Measurements from ENCODE around the gene ATP10A.

Gene ATP10A

GRCh38 chr15:25679492-25679891, 183.6 kb downstream of the ATP10A start:
- ATAC-seq, result no peak
- no peak for DNase-seq

GRCh38 chr15:25678500-25678855, 184.6 kb downstream of the ATP10A start:
- DNase-seq (no peak), ATAC-seq (no peak)

- ATAC-seq (no peak), DNase-seq (no peak)
These were observed 185.2 kb downstream of the ATP10A start for GRCh38 chr15:25677719-25678499.

GRCh38 chr15:25676070-25676469, 187.1 kb downstream of the ATP10A start:
- DNase-seq (no peak), ATAC-seq (no peak)

GRCh38 chr15:25675396-25675795, 187.7 kb downstream of the ATP10A start:
- DNase-seq, result no peak
- ATAC-seq, result no peak

- DNase-seq (no peak), ATAC-seq (no peak)
These were observed 188.2 kb downstream of the ATP10A start for GRCh38 chr15:25674913-25675312.

- no peak for ATAC-seq
- DNase-seq, result no peak
These were observed 189.2 kb downstream of the ATP10A start for GRCh38 chr15:25673972-25674371.

- no peak for ATAC-seq
- no peak for DNase-seq
These were observed 189.8 kb downstream of the ATP10A start for GRCh38 chr15:25673351-25673750.

- DNase-seq (no peak), ATAC-seq (no peak)
These were observed 192.0 kb downstream of the ATP10A start for GRCh38 chr15:25671132-25671531.

- ATAC-seq (no peak), DNase-seq (no peak)
These were observed 192.5 kb downstream of the ATP10A start for GRCh38 chr15:25670621-25671020.

- ATAC-seq (no peak), DNase-seq (no peak)
These were observed 193.0 kb downstream of the ATP10A start for GRCh38 chr15:25670025-25670554.

- no peak for DNase-seq
- no peak for ATAC-seq
These were observed 194.2 kb downstream of the ATP10A start for GRCh38 chr15:25668901-25669300.

GRCh38 chr15:25668236-25668795, 194.8 kb downstream of the ATP10A start:
- DNase-seq, result no peak
- no peak for ATAC-seq

- ATAC-seq, result no peak
- no peak for DNase-seq
These were observed 195.3 kb downstream of the ATP10A start for GRCh38 chr15:25667829-25668228.

GRCh38 chr15:25665913-25666312, 197.2 kb downstream of the ATP10A start:
- DNase-seq (no peak), ATAC-seq (no peak)

GRCh38 chr15:25664761-25665160, 198.4 kb downstream of the ATP10A start:
- no peak for ATAC-seq
- DNase-seq, result no peak

- ATAC-seq (no peak), DNase-seq (no peak)
These were observed 199.6 kb downstream of the ATP10A start for GRCh38 chr15:25663515-25663914.

GRCh38 chr15:25661898-25662297, 201.2 kb downstream of the ATP10A start:
- no peak for DNase-seq
- no peak for ATAC-seq

GRCh38 chr15:25659251-25659650, 203.9 kb downstream of the ATP10A start:
- no peak for ATAC-seq

GRCh38 chr15:25658560-25658959, 204.6 kb downstream of the ATP10A start:
- no peak for ATAC-seq
- no peak for DNase-seq

More at GRCh38 chr15:25659251-25659650, 203.9 kb downstream of the ATP10A start:
- DNase-seq, result no peak

GRCh38 chr15:25655207-25655948, 207.7 kb downstream of the ATP10A start:
- DNase-seq (no peak), ATAC-seq (no peak)

GRCh38 chr15:25653371-25653770, 209.8 kb downstream of the ATP10A start:
- no peak for ATAC-seq
- DNase-seq, result no peak

GRCh38 chr15:25652704-25653103, 210.4 kb downstream of the ATP10A start:
- DNase-seq (no peak), ATAC-seq (no peak)
